AG04449 (cell line): ENCODE measurements around the gene SLC19A3.
A peak's percentile ranks its signal among the peaks of the same experiment; 100 is the strongest.
"Not testable (repeated sequence)": the region's sequence is repeated elsewhere in the genome, so short reads cannot be mapped to it uniquely, and the experiment has no call there.

Experiments used
- CTCF ChIA-PET: fragments of 350-600 bp; formaldehyde crosslinking; extraction: SDS; loops from one replicate; lab custom pipeline; 2021; ENCODE audit warnings: antibody characterized with exemption; lab: Yijun Ruan, JAX
- POLR2A ChIA-PET: fragments of 400-600, 350-600 bp; formaldehyde crosslinking; extraction: SDS; loops from one replicate; lab custom pipeline; 2020; ENCODE audit warnings: antibody characterized with exemption, inconsistent platforms; lab: Yijun Ruan, JAX
- DNase-seq: peaks from one replicate; pipeline ENCODE4 v3.0.0-alpha.2; 2010; ENCODE audit warnings: low read depth, low spot score
- H3K4me3 ChIP-seq: 2 replicates; pipeline ENCODE4 v1.5.1; 2011; ENCODE audit warnings: low read depth, mild to moderate bottlenecking, control low read depth, low read length
- TF ChIP-seq, protein P1 (sequence below): IDR thresholded peaks from one replicate; pipeline ENCODE4 v1.5.1; 2011; ENCODE audit warnings: mild to moderate bottlenecking, moderate library complexity, low read length, control low read depth, inconsistent platforms; ENCODE audit not compliant: insufficient read depth; ENCODE audit errors: missing control alignments

The SLC19A3 gene

DNA sequence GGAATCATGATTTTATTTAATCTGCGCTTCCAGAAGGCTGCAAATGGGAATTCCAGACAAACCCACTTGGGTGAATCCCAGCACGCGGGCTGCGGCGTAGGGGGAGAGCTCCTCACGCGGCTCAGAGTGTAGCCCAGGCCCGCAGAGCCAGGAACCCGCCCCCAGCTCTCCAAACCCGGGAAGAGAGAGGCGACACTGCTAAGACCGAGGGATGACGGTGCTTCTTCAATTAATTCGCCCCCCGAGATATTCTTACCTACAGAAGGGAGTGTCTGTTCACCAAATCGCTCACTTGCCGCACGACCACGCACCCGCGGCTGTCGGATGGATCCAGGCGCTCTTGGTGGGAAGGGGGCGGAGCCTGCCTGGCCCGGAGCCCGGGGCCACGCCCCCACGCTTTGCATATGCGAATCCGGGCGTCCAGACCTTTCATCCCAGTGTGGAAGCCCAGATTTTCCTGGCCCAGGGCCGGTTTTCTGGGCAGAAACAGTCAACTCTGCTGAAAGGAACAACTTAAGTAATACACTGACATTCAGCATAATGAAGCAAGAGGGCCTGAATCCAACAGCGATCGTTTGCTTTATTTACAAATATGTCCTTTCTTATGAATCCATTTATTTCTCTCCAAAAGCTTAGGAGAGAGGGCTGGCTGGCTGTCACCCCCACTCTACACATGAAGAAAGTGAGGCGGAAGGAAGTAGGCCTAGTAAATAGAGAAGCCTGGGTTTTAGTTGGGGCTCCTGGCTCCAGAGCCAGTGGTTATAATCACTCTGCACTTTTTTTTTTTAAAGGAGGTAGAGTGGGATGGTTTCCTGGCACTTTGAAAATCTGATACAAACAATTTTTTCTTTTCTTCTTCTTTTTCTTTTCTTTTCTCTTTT, at the start of gene SLC19A3:
Gene SLC19A3 (minus strand): TSS at position 342 of the 881 bp plus-strand sequence. CDS start 15,710 bp downstream, outside the sequence.
- peak within 1 kb of the TSS; percentile 49 for H3K4me3 ChIP-seq
- ChIA-PET POLR2A (no interaction called here), CTCF (interaction anchor here (0.9 kb wide), 1 partner anchor 46 kb away, joined by 3 read pairs; no protein-coding TSS in a partner anchor)
- TF ChIP-seq, protein P1, sequence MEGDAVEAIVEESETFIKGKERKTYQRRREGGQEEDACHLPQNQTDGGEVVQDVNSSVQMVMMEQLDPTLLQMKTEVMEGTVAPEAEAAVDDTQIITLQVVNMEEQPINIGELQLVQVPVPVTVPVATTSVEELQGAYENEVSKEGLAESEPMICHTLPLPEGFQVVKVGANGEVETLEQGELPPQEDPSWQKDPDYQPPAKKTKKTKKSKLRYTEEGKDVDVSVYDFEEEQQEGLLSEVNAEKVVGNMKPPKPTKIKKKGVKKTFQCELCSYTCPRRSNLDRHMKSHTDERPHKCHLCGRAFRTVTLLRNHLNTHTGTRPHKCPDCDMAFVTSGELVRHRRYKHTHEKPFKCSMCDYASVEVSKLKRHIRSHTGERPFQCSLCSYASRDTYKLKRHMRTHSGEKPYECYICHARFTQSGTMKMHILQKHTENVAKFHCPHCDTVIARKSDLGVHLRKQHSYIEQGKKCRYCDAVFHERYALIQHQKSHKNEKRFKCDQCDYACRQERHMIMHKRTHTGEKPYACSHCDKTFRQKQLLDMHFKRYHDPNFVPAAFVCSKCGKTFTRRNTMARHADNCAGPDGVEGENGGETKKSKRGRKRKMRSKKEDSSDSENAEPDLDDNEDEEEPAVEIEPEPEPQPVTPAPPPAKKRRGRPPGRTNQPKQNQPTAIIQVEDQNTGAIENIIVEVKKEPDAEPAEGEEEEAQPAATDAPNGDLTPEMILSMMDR = no peak
- no peak for DNase-seq

DNA sequence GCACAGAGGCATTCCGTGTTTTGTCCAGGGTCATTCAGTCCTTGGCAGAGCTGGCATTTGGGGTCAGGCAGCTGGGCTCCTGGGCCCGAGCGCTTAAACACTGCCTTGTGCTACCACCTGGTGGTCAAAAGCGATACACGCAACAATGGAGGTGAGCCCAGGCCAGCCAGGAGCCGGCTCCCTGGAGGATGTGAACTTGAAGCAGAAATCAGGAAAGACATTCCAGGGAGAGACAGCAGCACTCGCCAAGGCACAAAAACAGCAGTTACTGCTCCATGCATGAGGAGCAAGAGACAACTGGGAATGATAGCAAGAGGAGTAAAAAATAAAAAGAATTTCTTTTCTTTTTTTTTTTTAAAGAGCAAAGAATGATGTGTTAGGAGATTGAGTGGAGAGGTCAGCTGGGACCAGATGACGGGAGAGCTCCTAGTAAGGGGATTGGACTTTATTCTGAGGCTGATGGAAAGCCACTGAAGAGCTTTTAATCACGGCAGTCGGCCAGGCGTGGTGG, 48.6 kb upstream of the SLC19A3 start:
- TF ChIP-seq, protein P1 = peak; percentile 88
- ChIA-PET POLR2A (interaction anchor here (0.5 kb wide), 1 partner anchor 361 kb away, joined by 3 read pairs; no protein-coding TSS in a partner anchor), CTCF (interaction anchor here (0.6 to 5.1 kb wide), 58 partner anchors 8 to 651 kb away, joined by 3 to 103 read pairs (median 4); partner anchors contain the start of gene SCYGR5)
- peak; percentile 7 for DNase-seq
- no peak overlapping the region for H3K4me3 ChIP-seq

- TF ChIP-seq, protein P1 = no peak
- CTCF ChIA-PET = interaction anchor here (0.6 to 5.1 kb wide), 59 partner anchors 8 to 651 kb away, joined by 3 to 103 read pairs (median 4); partner anchors contain the start of gene SCYGR5
- POLR2A ChIA-PET = interaction anchor here (0.5 kb wide), 1 partner anchor 360 kb away, joined by 3 read pairs; no protein-coding TSS in a partner anchor
Observed at GRCh38 chr2:227765788-227766372, 48.1 kb upstream of the SLC19A3 start.

GRCh38 chr2:227761740-227762476, 44.1 kb upstream of the SLC19A3 start:
- ChIA-PET POLR2A (no interaction called here), CTCF (interaction anchor here (1.2 to 1.9 kb wide), 3 partner anchors 9 to 356 kb away, joined by 3 to 9 read pairs (median 5); no protein-coding TSS in a partner anchor)
- DNase-seq = peak; percentile 16
- TF ChIP-seq, protein P1 = no peak
- no peak overlapping the region for H3K4me3 ChIP-seq

More at GRCh38 chr2:227765788-227766372, 48.1 kb upstream of the SLC19A3 start:
- no peak for DNase-seq
- H3K4me3 ChIP-seq = no peak overlapping the region

GRCh38 chr2:227759411-227760118, 41.7 kb upstream of the SLC19A3 start:
- CTCF ChIA-PET = no interaction called here
- H3K4me3 ChIP-seq = no peak overlapping the region
- TF ChIP-seq, protein P1 = no peak
- POLR2A ChIA-PET = no interaction called here
- DNase-seq = no peak

DNA sequence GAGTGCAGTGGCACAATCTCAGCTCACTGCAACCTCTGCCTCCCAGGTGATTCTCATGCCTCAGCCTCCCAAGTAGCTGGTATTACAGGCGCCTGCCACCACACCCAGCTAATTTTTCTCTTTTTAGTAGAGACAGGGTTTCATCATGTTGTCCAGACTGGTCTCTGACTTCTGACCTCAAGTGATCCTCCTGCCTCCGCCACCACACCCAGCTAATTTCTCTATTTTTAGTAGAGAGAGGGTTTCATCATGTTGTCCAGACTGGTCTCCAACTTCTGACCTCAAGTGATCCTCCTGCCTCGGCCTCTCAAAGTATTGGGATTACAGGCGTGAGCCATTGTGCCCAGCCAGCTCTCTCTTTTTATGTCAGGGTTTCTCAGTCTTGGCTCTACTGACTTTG, 38.4 kb upstream of the SLC19A3 start:
- DNase-seq, H3K4me3 ChIP-seq, POLR2A ChIA-PET: not testable (repeated sequence)
- CTCF ChIA-PET = interaction anchor here (1.7 to 1.9 kb wide), 2 partner anchors 9 to 17 kb away, joined by 9 read pairs; no protein-coding TSS in a partner anchor
